HG03045 (cell line): ENCODE results near the gene PON1.

Source experiments
- ATAC-seq: cut with Tn5 transposase; IDR thresholded peaks from one replicate; pipeline ENCODE4 v1.9.1; 2021; ENCODE audit warnings: mild to moderate bottlenecking, moderate library complexity; ENCODE audit not compliant: unreplicated experiment

PON1 gene

DNA sequence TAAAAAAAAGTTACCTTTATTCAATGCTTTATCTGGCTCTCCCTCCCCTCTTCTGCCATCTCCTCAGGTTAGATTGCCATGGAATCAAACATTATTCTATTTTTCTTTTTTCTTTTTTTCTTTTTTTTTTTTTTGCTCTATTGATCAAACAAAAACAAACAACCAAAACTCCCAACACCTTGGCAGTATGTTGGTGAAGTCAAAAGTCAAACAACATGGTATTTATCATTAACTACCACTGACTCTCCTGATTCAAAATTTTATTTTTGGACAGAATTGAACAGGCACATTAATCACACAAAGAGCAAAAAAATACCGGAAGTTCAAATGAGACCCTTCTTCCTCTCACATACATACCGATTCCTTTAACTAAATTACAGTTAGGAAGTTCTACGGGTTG, 6.4 kb downstream of the PON1 start:
- no peak for ATAC-seq

DNA sequence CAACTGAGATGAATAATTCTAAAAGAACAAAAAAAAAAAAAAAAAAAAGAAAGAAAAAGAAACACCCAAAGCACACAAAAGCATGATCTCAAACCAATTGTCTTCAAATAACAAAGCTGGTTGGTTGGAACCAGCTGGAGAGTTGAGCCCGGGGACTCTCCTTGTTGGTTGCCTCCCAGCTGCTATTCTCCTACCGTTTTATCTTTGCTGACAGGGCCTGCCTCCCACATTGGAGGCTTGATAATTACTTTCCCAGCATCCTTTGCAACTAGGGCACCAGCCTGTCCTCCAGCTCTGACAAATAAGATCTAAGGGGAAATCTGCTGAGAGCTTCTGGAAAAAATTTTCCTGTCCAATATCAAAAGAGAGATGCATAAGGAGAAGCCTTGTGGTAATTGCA, 6.8 kb downstream of the PON1 start:
- no peak for ATAC-seq

DNA sequence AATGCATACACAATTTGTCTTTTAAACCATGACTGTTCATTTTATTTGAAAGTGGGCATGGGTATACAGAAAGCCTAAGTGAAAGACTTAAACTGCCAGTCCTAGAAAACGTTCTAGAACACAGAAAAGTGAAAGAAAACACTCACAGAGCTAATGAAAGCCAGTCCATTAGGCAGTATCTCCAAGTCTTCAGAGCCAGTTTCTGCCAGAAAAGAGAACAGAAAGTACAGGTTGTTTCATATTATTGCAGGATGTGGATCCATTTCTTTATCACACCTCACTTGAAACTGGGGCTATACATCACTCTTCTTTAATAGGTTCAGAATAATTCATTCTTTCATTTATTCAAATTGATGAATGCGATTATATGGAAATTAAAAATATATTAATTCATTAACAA, 7.7 kb downstream of the PON1 start:
- no peak for ATAC-seq

DNA sequence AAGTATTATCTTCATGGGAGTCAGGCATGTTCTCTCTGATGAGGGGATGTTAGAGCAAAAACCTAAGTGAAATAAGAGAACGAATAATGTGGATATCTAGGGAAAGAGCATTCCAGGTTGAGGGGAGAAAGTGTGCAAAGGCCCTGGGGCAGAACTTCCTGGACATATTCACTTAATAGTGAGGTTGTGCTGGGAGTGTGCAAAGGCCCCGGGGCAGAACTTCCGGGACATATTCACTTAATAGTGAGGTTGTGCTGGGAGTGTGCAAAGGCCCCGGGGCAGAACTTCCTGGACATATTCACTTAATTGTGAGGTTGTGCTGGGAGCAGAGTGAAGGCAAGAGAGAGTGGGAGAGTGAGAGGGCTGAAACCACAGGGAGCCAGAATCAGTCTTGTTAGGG, 11.8 kb downstream of the PON1 start:
- ATAC-seq: no peak

DNA sequence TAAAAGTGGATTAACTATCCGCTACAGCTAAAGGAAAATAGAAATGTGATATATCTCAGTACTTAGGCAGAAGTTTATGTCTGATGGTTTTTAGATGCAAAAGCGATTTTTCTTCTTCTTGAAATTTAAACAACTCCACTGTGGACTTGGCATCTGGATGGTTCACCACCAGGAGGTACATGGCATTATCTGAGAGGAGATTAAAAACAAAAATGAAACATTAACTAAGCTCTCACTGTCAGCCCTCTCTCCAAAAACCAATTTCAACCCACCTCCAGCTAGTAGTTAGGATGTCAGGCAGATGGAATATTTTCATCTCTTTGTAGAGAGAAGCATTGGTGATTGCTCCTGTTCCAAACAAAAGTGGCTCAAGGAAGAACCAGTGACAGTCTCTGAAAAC, 12.9 kb downstream of the PON1 start:
- no peak for ATAC-seq

DNA sequence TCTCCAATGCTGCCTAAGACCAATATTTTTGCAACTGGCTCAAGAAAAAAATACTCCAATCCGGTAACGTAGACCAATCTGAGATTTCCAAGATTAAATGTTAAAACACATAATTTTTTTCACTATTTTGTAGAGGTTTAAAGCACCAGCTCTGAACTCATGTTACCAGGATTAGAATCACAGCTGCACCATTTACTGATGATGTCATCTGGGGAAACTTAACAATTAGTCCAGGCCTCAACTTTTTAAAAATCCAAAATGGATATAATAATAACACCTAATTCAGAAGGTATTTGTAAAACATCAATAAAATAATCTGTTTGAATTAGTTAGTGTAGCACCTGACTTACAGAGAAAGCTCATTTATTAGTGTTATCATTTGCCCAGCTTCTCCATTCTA, 14.4 kb downstream of the PON1 start:
- ATAC-seq: no peak

DNA sequence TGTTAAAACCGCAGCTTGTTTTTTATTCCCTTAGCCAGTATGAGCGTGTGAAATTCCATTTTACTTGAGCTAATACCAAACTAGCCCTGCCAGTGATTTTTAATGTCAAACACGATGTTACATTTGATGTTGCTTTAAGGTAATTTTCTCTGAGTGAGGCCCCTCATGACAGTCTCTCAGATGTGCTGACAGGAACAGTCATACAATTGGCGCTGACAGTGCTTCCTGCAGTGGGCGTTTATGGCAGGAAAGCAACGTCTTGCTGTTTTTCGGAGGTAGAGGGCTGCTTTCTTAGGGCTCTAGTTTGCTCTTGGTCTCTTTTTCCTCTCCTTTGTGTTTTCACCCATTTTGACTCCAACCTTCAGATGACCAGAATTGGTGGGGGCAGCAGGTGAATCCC, 19.3 kb downstream of the PON1 start:
- ATAC-seq: no peak

DNA sequence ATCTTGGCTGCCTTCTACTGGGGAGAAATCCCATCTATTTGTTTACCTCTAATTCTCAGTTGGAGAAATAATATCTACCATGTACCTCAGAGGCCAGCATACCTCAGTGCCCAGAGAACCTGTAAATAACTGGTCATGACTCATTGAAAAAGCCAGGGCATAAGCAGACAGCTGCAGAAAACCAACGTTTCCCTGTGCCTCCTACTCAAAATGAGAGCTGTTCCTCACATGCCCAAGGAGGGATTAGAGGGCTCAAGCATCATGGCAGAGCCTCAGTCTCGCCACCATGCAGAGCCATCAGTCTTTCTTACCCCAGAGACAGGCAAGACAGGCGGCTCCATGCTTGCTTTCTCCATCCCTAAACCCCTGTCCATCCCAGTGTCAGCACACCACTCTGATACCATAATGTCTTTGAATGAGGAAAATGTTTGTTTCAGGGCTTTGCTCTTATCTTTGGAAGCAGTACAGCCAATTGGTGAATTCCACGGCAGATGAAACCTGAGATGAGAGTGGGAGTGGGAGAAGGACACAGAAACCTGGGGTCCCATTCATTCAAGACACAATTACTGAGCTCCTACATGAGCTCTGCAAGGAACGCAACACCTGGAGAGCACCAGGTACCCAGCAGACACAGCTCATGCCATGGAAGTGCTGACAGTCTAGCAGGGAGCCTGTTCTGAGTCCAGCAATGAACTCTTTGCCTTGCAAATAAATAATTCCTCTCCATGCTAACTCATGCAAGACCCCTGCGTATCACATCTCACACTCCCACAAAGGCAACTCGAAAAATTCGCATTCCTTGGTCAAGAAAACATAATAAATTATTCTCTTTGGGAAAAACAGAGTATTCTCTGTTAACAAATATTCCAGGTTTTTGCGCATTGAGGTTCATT, 21.1 kb downstream of the PON1 start:
- no peak for ATAC-seq

DNA sequence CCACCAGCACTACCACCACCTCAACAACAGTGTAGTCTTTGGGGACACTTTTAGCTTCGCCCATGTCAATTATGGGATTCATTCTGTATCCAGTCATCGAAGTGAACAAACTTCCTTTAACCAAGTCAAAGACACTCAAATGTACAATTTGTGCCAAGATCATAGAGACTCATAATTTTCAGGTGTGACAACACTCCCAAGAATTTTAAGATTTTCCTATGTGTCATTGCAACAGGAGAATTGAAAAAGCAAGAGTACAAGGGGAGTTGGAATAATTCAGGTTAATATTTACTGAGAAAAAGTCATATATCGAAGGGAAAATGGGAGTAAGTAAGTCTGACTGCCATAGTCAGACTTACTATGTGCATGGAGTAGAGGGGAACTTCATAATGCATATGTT, 26.2 kb downstream of the PON1 start:
- no peak for ATAC-seq

DNA sequence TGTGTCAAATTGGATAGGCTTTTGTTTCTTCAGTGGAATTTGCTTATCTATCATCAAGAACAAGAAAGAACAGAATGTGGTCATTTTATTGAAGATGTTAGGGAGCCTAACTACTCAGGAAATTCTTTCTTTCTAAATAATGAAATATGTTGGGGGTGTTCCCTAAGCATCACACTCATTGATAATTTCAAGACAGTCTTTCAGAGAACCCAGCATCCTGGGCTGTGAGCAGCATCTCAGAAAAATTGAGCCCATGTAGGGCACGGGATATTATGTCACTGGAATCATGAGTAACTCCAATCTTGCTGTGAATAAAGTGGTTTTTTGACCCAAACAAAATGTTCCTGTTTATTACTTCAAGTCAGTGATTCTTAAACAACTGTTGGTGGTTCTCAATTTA, 27.3 kb downstream of the PON1 start:
- ATAC-seq: no peak

DNA sequence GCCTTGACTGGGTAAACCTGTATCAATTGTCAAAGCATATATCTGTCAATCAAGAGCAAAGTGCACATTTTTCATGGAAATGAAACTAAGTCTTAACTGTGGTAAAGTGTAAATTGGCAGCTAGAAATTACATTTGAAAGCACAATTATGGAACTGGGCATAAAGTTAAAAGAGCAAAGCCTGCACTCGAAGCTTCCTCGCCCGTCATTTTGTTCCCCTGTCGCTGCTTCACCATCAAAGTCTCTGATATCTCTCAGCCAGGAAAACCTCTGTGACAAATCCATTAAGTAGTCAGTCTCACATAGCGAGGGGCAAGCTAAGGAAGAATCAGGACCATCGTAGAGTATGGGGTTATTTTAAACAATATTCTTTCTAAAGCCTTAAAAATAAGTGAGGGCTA, 27.9 kb downstream of the PON1 start:
- no peak for ATAC-seq

DNA sequence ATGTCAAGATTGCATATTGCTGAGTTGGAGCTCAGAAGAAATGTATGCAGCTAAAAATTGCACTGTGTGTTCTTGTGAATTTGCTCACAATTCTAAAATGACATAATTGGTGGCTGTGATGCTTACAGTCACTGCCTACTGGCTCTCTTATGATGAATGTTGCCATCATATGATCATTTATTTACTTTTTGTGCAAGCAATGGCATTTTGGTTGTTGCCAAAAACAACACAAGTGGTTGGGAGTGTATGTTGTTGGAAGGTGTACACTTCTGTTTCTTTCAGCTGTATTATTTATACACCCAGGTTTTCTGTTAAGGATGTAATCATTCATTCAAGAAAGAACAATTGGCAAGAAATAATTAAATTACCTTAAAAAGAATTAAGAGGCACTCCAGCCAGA, 28.9 kb downstream of the PON1 start:
- no peak for ATAC-seq

DNA sequence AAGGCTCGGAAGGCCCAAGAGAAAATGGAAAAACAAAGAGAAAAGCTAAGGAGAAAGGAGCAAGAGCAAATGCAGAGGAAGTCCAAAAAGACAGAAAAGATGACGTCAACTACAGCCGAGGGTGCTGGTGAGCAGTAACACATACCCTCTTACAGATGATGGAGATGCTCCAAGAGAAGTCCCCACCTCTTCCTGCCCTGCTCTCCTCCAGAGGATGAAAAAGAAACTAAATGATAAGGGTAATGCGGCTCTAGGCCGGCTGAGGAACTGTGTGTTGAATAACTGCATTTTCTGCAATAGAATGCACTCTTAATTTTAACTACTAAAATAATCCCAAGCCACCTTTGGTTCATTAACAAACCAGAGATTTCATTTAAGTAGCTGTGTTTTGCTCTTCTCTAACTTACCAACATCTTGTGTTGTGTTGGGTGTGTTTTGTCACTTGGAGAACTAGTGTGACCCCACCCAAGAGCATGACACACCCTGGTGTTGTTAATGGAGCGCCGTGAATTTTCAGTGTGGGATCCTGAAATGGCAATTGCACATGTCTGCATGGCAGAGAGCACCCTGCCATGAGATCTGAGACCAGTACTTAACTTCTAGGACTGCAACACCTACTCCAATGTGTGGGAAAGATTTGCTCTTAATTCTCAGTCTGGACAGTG, 34.0 kb downstream of the PON1 start:
- ATAC-seq: no peak

DNA sequence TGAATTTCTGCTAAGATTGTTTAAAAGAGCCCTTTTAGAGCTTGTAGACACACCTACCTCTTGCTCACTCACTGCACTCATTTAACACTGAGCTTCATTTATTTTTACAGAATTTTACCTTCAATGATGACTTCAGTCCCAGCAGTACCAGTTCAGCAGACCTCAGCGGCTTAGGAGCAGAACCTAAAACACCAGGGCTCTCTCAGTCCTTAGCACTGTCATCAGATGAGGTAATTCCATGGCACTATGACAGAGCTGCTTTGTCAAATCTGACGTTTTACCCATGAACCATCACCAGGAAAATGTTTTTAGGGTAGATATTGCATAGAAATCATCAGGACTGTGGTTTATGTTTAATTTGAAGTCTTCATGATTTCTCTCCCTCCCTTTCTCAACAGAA, 38.2 kb downstream of the PON1 start:
- ATAC-seq: no peak

DNA sequence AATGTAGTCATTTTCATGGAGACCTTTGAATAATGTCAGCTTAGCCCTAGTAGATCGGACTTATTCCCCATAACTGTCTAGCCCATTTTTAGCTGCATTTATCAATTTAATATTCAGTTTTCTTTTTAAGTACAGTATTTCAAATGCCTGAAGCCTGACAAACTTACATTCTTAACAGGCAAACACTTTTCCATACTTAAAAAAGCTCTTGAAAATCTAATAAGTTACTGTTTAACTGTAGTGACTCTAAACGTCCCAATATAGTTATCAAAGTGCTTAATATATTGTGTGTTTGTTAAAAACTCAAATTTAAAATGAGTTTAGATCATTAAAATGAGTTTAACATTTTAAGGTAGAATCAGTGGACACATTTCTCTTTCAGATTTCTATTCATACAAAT, 44.9 kb downstream of the PON1 start:
- no peak for ATAC-seq

DNA sequence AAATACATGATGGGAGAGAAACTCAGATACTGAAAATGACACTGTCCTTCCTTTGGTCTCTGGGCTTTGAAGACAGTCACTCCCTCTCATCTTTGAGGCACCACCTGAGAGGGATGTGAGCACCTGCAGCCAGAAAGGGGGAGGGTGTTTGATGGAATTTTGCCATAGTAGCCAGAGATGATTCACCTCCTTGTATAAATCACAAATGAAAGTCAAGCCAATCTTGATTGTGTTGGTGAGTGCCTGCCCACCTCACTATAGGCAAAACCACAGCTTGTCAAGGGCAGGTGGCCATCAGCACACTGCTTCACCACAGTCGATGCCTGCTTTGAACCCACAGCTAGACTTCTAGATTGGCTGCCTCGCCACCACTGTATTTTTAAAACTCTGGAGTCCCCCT, 48.2 kb downstream of the PON1 start:
- ATAC-seq: no peak

DNA sequence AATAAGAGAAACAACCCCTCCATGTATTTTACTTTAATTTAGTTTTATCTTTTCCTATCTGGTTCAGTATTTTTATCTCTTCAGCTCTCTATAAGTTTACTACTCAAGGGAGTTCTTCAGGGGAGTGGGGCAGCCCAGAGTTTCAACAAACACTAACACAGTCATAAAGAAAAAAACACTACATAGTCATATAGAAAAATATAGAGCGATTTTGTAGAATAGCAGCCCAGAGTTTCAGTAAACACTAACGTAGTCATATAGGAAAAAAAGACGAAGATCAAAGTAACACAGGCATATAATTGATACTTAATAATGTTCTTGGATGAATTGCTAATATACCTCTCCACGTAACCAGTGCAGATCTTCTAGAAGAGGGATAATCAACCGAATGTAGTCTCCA, 54.7 kb downstream of the PON1 start:
- no peak for ATAC-seq

DNA sequence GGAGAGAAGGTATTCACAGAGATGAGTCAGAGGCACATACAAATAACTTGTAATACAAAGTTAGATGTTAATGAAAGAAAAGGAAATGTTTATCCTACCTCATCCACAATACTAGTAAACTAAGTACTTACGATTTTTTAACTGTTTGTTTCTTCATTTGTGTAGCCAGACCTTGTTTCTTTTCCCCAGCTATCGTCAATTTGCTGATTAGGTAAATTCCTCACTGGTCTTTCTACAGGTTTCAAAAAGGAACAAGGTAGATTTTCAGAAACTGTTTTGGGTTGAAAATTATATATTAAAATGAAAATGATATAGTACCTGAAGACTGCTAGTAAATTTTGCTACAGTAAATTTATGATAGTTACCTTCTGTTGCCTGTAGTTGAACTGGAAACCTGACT, 56.6 kb downstream of the PON1 start:
- ATAC-seq: no peak

DNA sequence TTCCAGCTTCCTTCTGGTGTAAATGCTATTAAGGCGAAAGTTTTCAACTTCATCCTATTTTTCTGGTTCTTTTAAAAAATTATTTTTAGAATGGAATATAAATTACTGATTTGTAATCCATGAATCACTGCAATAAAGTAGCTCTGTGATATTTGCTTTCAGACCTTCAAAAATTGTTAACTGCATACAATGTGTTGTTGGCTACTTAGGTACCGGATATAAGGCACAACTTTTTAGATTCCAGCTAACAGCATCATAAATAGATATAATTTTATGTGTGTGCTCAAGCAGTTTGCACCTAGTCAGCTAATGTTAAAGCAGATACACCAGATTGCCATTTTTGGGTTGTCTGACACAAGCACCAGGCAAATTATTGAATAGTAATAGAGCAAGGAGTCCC, 58.7 kb downstream of the PON1 start:
- ATAC-seq: no peak

DNA sequence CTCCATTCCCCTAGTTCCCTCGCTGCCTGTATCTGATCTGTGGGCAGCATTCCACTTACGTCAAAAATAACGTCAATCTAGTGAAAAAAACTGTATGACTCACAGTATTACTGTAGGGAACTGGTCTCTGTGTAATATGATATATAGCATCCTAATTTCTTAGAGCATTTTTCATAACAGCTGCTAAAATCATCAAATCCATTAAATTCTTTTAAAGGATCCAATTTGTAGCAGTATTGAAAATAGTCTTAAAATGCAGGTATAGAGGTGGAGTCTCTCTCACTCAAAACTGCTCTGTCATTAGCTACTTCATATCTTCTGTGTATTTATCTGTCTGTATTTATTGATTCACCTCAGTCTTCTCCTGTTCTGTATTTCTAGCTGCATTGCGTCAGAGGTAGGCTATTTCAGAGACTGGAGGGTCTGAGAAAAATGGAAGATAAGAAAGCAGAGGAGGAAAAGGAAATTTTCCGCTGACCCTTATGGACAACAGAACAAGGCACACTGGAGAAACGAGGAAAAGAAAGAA, 59.9 kb downstream of the PON1 start:
- ATAC-seq: no peak

DNA sequence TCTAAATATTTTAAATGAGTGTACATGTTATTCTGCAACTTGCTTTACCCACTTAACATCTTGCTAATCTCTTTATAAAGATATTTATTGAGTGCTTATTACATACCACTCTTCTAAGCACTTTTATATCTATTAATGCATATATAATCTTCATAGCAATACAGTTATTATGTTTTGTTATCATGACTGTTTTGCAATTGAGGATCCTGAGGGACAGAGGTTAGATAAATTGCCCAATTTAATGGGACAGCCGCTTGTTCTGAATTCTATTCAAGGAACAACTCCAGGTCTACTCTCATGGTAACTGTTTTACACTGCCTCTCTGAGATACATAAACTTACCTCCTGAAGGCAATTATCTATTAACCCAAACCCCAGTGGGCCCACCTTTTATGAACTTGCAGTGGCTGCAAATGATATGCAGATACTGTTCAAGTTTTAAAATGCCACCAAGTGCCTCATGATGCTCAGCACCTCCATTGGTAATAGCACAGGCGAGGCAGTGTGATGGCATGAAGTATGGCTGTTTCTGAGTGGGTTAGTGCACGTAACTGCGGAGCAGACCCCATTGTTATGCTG, 60.5 kb downstream of the PON1 start:
- ATAC-seq: no peak

DNA sequence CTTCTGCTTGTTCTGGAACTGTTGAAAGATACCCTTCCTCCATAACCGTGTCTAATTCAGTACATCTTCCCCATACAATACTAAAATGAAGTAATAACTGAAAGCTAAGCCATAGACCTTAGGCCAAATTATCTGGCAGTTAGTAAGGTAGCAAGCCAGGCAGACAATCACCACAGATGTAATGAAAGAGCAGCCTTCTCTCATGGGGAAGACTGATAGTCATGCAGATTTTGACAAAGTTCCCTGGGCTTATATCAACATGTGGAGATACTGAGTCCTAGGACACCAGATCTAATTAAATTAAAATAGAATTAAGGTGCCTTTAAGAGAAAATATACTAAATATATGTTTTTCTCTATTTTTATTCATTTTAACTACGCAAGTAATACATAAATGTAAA, 61.5 kb downstream of the PON1 start:
- no peak for ATAC-seq
